GM10248 (cell line): ENCODE measurements around the gene FGD1.

Experiments
- CTCF ChIA-PET: fragments of 300-600 bp; sonication (Branson Sonifier 250); formaldehyde crosslinking; extraction: SDS; loops from one replicate; lab custom pipeline; 2021; ENCODE audit warnings: antibody characterized with exemption; lab: Yijun Ruan, JAX
- POLR2A ChIA-PET: fragments of 350-650 bp; sonication (Branson Sonifier 250); formaldehyde crosslinking; extraction: SDS; loops from one replicate; lab custom pipeline; 2020; ENCODE audit warnings: antibody characterized with exemption; lab: Yijun Ruan, JAX
- DNase-seq: peaks from one replicate; pipeline ENCODE4 v3.0.0; 2012; ENCODE audit errors: extremely low spot score
- CTCF ChIP-seq: IDR thresholded peaks from 2 replicates; pipeline ENCODE4 v1.5.1; 2012; ENCODE audit warnings: mild to moderate bottlenecking, low read depth; ENCODE audit errors: extremely low read depth, missing control alignments, control extremely low read depth

FGD1 gene

DNA sequence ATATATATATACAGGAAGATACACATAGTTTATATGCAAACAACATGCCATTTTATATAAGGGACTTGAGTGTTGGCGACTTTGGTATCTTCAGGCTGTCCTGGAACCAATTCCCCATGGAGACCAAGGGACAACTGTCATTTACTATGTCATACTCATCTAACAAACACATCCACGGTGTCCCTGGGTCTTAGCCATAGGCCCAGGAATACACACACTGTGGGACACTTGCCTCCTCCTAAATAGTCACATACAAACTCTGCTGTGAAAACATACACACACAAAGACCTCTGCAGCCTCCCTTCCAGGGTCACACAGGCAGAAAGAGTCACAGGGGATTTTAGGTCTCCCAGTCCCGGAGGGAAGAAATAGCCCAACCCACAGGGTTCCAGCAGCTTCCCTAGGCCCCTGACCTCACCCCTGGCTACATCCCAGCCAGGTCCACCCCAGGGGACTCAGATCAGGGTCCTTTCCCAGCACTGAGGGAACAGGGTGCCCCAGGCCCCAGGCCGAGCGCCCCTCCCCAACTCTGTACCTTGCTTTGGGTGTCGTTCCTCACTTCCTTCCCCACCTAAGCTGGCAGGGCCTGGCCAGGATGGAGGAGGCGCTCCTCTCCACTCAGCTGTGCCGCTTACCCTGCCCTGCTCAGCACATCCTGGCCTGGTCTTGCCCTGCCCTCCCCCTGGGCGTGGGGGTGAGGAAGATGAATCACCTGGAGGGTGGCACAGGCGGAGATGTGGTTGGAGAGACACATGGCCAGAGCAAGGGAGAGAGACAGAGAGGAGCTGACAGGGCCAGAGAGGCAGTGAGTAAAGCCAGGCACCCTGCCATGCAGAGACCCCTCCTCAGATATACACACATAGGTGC, 21.8 kb downstream of the FGD1 start:
- no peak for TF ChIP-seq CTCF
- POLR2A ChIA-PET: no interaction called here
- DNase-seq: no peak
- CTCF ChIA-PET: no interaction called here

- POLR2A ChIA-PET: no interaction called here
- CTCF ChIA-PET: no interaction called here
- no peak for DNase-seq
- TF ChIP-seq CTCF: no peak
Measured at GRCh38 chrX:54470054-54470760, 25.8 kb downstream of the FGD1 start.

GRCh38 chrX:54452920-54453319, 43.1 kb downstream of the FGD1 start:
- ChIA-PET CTCF (interaction anchor here (1.0 to 1.9 kb wide), 2 partner anchors 9 to 22 kb away, joined by 3 to 5 read pairs; no protein-coding TSS in a partner anchor), POLR2A (no interaction called here)
- no peak for DNase-seq
- TF ChIP-seq CTCF: no peak

DNA sequence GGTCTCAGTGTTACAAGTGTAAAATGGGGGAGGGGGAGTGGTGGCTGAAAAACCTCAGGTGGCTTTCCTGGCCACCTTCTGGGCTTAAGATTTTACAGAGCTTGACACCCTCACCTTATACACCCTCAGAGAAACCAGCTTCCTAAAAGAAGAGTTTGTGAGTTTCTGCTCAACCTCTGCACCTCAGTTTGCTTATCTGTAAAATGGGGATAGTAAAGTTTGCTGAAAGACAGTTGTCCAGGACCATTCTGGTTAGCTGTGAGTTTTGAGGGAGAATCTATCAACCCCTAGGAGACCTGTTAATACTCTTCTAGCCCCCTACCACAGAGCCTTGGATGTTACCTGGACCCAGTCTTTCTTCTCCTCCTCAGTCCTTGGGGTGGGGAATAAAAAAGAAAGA, 46.1 kb downstream of the FGD1 start:
- DNase-seq: no peak
- ChIA-PET POLR2A (interaction anchor here (0.5 kb wide), 1 partner anchor 17 kb away, joined by 3 read pairs; no protein-coding TSS in a partner anchor), CTCF (interaction anchor here (1.3 kb wide), 1 partner anchor 10 kb away, joined by 3 read pairs; no protein-coding TSS in a partner anchor)
- TF ChIP-seq CTCF: no peak

DNA sequence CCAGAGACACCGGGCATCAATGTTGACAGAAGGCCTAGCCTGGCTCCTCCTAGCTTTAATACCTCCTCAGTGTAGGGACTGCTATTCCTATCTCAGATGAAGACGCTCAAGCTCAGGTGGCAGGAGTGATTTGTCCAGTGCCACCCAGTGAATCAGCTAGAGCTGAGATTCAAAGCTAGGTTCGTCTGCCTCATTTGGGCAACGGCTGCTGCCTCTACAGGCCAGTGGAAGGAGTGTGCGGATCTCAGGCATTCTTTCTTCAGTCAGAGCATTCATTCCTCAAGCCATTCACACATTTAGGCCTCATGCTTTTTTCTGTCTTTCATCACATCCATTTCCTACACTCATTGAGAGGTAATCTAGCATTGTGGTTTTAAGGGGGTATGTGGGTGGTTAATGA, 48.6 kb downstream of the FGD1 start:
- no peak for TF ChIP-seq CTCF
- ChIA-PET CTCF (no interaction called here), POLR2A (interaction anchor here (0.5 to 0.7 kb wide), 2 partner anchors 108 to 692 kb away, joined by 3 to 4 read pairs; no protein-coding TSS in a partner anchor)
- DNase-seq: no peak

DNA sequence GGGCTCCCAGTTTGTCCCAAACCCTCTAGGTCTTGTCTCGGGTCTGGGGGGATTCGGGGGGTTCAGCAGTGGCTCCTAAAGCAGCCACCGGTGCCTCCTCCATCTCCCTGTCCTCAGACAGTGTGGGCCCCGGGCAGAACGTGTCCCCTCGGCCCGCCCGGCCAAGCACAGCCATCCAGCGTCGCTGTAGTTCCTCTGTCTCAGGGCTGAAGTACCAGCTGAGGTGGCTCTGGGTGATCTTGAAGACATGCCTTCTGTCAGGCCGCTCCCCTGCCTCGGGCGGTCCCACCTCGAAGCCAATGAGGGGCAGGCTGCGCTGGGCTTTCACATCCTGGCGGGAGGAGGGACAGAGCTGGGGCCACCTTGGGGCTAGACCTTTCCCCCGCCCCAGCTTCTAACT, 50.0 kb downstream of the FGD1 start:
- ChIA-PET CTCF (no interaction called here), POLR2A (no interaction called here)
- no peak for DNase-seq
- no peak for TF ChIP-seq CTCF
